Measurements from ENCODE around the gene CTSH.
"Not testable (repeated sequence)": the region's sequence is repeated elsewhere in the genome, so short reads cannot be mapped to it uniquely, and the experiment has no call there.

GRCh38 chr15:78928176-78928575, 16.7 kb downstream of the CTSH start:
- not testable (repeated sequence) for TF ChIP-seq CTCF, POLR2A, POLR2AphosphoS5 (IDR thresholded peaks at IDR 0.05)

Data from prostate gland (tissue), 2 donors.